ENCODE results near the gene SYT12.

Gene SYT12

DNA sequence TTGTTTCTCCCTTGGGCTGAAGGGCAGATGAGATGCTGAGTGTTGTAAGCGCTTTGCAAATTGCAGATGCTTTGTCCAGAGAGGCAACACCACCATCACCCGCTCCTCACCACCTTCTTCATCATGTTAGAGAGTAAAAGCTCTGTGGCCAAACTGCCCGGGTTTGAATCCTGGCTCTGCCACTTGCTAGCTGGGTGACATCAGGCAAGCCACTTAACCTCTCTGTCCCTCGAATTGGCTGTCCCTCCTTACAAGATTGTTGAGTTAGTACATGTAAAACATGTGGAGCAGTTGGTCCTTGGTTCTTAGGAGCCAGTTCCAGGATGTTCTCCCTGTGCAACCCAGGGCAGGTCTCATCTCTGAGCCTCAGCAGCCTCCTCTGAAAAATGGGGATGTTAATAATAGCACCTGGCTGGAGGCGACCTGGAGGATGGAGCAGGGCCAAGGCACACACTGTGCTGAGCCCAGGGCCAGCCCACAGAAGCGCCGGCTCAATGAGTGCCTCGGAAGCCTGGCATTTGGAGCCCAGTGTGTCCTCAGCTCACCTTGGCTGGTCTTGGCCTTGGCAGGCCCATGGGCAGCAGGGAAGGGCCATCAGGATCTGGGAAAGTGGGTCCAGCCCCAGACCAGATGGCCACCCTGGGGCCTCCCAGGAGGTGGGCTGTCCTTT lies 37.3 kb upstream of the SYT12 start:
- Histone ChIP-seq H3K4me1 (ENCODE audit: insufficient read depth, low read length, poor library complexity, severe bottlenecking) (peaks cover 15% of the 10 kb centered on the region), H3K4me2 (ENCODE audit: low read depth, low read length, poor library complexity, severe bottlenecking) (no peak overlapping the region), H4K20me1 (ENCODE audit: insufficient read depth, low read length, poor library complexity, severe bottlenecking) (no peaks in the 10 kb centered on the region), H3K9ac (ENCODE audit: low read depth, low read length, poor library complexity, severe bottlenecking) (no peak overlapping the region), H3K36me3 (ENCODE audit: insufficient read depth, low read length) (no peaks in the 10 kb centered on the region), H2AFZ (ENCODE audit: low read length) (no peak overlapping the region), H3F3A (ENCODE audit: low read depth) (no peaks in the 10 kb centered on the region), H3K4me3 (ENCODE audit: low read length, poor library complexity, severe bottlenecking) (no peak overlapping the region), H3K9me2 (replicated peaks; ENCODE audit: low read depth, low read length) (no peaks in the 10 kb centered on the region), H3K27me3 (ENCODE audit: insufficient read depth, low read length, poor library complexity, severe bottlenecking) (no peaks in the 10 kb centered on the region), H3K9me3 (ENCODE audit: insufficient read depth, low read depth, low read length) (no peaks in the 10 kb centered on the region), H3K79me2 (ENCODE audit: insufficient read depth, low read length) (no peaks in the 10 kb centered on the region)
- TF ChIP-seq, protein P1, sequence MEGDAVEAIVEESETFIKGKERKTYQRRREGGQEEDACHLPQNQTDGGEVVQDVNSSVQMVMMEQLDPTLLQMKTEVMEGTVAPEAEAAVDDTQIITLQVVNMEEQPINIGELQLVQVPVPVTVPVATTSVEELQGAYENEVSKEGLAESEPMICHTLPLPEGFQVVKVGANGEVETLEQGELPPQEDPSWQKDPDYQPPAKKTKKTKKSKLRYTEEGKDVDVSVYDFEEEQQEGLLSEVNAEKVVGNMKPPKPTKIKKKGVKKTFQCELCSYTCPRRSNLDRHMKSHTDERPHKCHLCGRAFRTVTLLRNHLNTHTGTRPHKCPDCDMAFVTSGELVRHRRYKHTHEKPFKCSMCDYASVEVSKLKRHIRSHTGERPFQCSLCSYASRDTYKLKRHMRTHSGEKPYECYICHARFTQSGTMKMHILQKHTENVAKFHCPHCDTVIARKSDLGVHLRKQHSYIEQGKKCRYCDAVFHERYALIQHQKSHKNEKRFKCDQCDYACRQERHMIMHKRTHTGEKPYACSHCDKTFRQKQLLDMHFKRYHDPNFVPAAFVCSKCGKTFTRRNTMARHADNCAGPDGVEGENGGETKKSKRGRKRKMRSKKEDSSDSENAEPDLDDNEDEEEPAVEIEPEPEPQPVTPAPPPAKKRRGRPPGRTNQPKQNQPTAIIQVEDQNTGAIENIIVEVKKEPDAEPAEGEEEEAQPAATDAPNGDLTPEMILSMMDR (conservative IDR thresholded peaks at IDR 0.05; ENCODE audit: low read length): no peak
- no peak for TF ChIP-seq EZH2phosphoT487 (IDR thresholded peaks at IDR 0.05; ENCODE audit: borderline replicate concordance)

DNA sequence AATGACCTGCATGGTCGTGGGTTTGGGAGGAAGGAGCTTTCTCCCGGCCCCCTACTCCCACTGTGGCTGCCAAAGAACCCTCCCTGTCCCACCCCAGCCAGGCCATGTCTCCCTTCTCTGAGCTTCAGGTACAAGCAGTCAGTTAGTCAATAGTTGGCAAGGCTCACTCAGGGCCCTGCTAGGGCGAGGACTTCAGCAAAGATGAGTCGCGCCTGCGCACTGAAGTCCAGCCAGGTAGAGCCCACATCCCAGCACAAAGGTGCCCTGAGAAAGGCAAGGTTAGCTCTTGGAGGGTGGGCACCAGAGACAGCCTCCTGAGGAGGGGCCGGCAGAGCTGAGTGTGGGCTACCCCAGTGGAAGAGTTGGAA lies 36.8 kb upstream of the SYT12 start:
- Histone ChIP-seq H2AFZ (ENCODE audit: low read length) (no peak overlapping the region), H3K36me3 (ENCODE audit: insufficient read depth, low read length) (no peaks in the 10 kb centered on the region), H3K9me2 (replicated peaks; ENCODE audit: low read depth, low read length) (no peaks in the 10 kb centered on the region), H3K4me2 (ENCODE audit: low read depth, low read length, poor library complexity, severe bottlenecking) (no peak overlapping the region), H3F3A (ENCODE audit: low read depth) (no peaks in the 10 kb centered on the region), H3K9ac (ENCODE audit: low read depth, low read length, poor library complexity, severe bottlenecking) (no peak overlapping the region), H4K20me1 (ENCODE audit: insufficient read depth, low read length, poor library complexity, severe bottlenecking) (no peaks in the 10 kb centered on the region), H3K4me1 (ENCODE audit: insufficient read depth, low read length, poor library complexity, severe bottlenecking) (peaks cover 15% of the 10 kb centered on the region), H3K4me3 (ENCODE audit: low read length, poor library complexity, severe bottlenecking) (no peak overlapping the region), H3K79me2 (ENCODE audit: insufficient read depth, low read length) (no peaks in the 10 kb centered on the region), H3K9me3 (ENCODE audit: insufficient read depth, low read depth, low read length) (no peaks in the 10 kb centered on the region), H3K27me3 (ENCODE audit: insufficient read depth, low read length, poor library complexity, severe bottlenecking) (no peaks in the 10 kb centered on the region)
- TF ChIP-seq, protein P1 (conservative IDR thresholded peaks at IDR 0.05; ENCODE audit: low read length): no peak
- no peak for TF ChIP-seq EZH2phosphoT487 (IDR thresholded peaks at IDR 0.05; ENCODE audit: borderline replicate concordance)

DNA sequence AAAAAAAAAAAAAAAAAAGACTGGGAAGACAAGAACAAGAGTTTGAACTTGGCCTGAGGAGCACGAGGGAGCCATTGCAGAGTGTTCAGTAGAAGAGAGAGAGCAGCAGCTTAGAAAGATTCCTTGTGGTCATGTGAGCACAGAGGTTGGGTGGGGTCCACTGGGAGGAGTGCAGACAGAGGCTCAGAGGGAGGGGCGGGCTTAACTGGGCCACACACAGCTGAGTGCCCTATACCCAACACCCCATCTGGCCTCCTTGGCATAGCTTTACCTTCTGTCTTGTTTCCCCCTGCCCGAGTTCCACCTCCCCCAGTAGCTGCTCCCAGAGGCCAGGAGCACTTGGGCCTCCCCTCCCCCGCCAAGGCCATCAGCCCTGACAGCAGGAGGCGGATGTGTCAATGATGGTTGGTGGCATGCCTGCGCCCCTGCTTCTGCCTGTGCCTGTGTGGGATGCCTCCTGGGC lies 35.7 kb upstream of the SYT12 start:
- no peaks in the 10 kb centered on the region for H3K27me3 ChIP-seq (ENCODE audit: insufficient read depth, low read length, poor library complexity, severe bottlenecking)
- H3K9me3 ChIP-seq (ENCODE audit: insufficient read depth, low read depth, low read length): no peaks in the 10 kb centered on the region
- peaks cover 11% of the 10 kb centered on the region for H3K4me1 ChIP-seq (ENCODE audit: insufficient read depth, low read length, poor library complexity, severe bottlenecking)
- no peak overlapping the region for H3K4me3 ChIP-seq (ENCODE audit: low read length, poor library complexity, severe bottlenecking)
- H3K4me2 ChIP-seq (ENCODE audit: low read depth, low read length, poor library complexity, severe bottlenecking): no peak overlapping the region
- no peaks in the 10 kb centered on the region for H4K20me1 ChIP-seq (ENCODE audit: insufficient read depth, low read length, poor library complexity, severe bottlenecking)
- no peak overlapping the region for H2AFZ ChIP-seq (ENCODE audit: low read length)
- H3K9me2 ChIP-seq (replicated peaks; ENCODE audit: low read depth, low read length): no peaks in the 10 kb centered on the region
- no peaks in the 10 kb centered on the region for H3K79me2 ChIP-seq (ENCODE audit: insufficient read depth, low read length)
- H3K36me3 ChIP-seq (ENCODE audit: insufficient read depth, low read length): no peaks in the 10 kb centered on the region
- TF ChIP-seq, protein P1 (conservative IDR thresholded peaks at IDR 0.05; ENCODE audit: low read length): no peak
- TF ChIP-seq EZH2phosphoT487 (IDR thresholded peaks at IDR 0.05; ENCODE audit: borderline replicate concordance): no peak
- H3K9ac ChIP-seq (ENCODE audit: low read depth, low read length, poor library complexity, severe bottlenecking): no peak overlapping the region
- no peaks in the 10 kb centered on the region for H3F3A ChIP-seq (ENCODE audit: low read depth)

Measured in Loucy (cell line).